Liver (tissue), 9 donors: ENCODE data around the gene SLC38A6. TPM values are rescaled to one million over a fixed set of nuclear protein-coding genes. Genes with fewer than 3 reads are reported as not detected.

Experiments
- DNase-seq: peaks from one replicate; pipeline ENCODE4 v3.0.0-alpha.2; 2017; ENCODE audit warnings: low spot score
- H3K27ac ChIP-seq, 2 donors: one replicate each; pipeline ENCODE4 v1.7.0; 2013; ENCODE audit warnings: inconsistent platforms in 2 of 2, low read length in 2 of 2, control low read depth in 1 of 2, low read depth in 1 of 2, mild to moderate bottlenecking in 1 of 2
- H3K27me3 ChIP-seq, 4 donors: one replicate each; pipeline versions ENCODE4 v1.6.1 to v1.7.0; 2013; ENCODE audit warnings: low read length in 3 of 4, inconsistent platforms in 1 of 4, mild to moderate bottlenecking in 1 of 4, moderate library complexity in 1 of 4; ENCODE audit not compliant: control insufficient read depth in 4 of 4, insufficient read depth in 4 of 4
- H3K36me3 ChIP-seq, 4 donors: one replicate each; pipeline versions ENCODE4 v1.6.1 to v1.7.0; 2013; ENCODE audit warnings: low read length in 3 of 4, mild to moderate bottlenecking in 3 of 4, low read depth in 1 of 4, moderate library complexity in 1 of 4; ENCODE audit not compliant: control insufficient read depth in 4 of 4, insufficient read depth in 3 of 4
- H3K4me1 ChIP-seq, 4 donors: one replicate each; pipeline versions ENCODE4 v1.6.1 to v1.7.0; 2013; ENCODE audit warnings: low read length in 3 of 4, mild to moderate bottlenecking in 3 of 4, moderate library complexity in 1 of 4; ENCODE audit not compliant: control insufficient read depth in 4 of 4, insufficient read depth in 4 of 4
- H3K4me3 ChIP-seq, 3 donors: one replicate each; pipeline versions ENCODE4 v1.6.1 to v1.7.0; 2013; ENCODE audit warnings: low read length in 3 of 3, control low read depth in 1 of 3, low read depth in 1 of 3, mild to moderate bottlenecking in 1 of 3
- H3K9ac ChIP-seq, 2 donors: one replicate each; pipeline ENCODE4 v1.7.0; 2013; ENCODE audit warnings: low read length in 2 of 2, mild to moderate bottlenecking in 2 of 2, moderate library complexity in 2 of 2, control low read depth in 1 of 2, low read depth in 1 of 2
- H3K9me3 ChIP-seq, 4 donors: one replicate each; pipeline versions ENCODE4 v1.6.1 to v1.7.0; 2013; ENCODE audit warnings: low read length in 3 of 4; ENCODE audit not compliant: control insufficient read depth in 4 of 4
- EGR1 ChIP-seq, 2 donors: IDR thresholded peaks; 2 replicates each; pipeline ENCODE4 v1.6.1; 2016 to 2018; ENCODE audit warnings: antibody characterized with exemption in 2 of 2, low read depth in 2 of 2
- FOXA1 ChIP-seq: IDR thresholded peaks from 2 replicates; pipeline ENCODE4 v1.6.1; 2016; ENCODE audit warnings: antibody characterized with exemption
- FOXA2 ChIP-seq: IDR thresholded peaks from 2 replicates; pipeline ENCODE4 v1.6.1; 2016; ENCODE audit warnings: antibody characterized with exemption
- GABPA ChIP-seq, 2 donors: IDR thresholded peaks in 1 of 2; conservative IDR thresholded peaks in 1 of 2; 2 replicates each; pipeline ENCODE4 v1.6.1; 2016; ENCODE audit warnings: antibody characterized with exemption in 2 of 2, mild to moderate bottlenecking in 1 of 2, moderate library complexity in 1 of 2
- HNF4A ChIP-seq, 2 donors: conservative IDR thresholded peaks; 2 replicates each; pipeline ENCODE4 v1.6.1; 2016; ENCODE audit warnings: antibody characterized with exemption in 2 of 2, mild to moderate bottlenecking in 2 of 2
- HNF4G ChIP-seq: IDR thresholded peaks from 2 replicates; pipeline ENCODE4 v1.6.1; 2016; ENCODE audit warnings: antibody characterized with exemption
- JUND ChIP-seq, 2 donors: IDR thresholded peaks; 2 replicates each; pipeline ENCODE4 v1.6.1; 2016; ENCODE audit warnings: antibody characterized with exemption in 2 of 2
- NR2F2 ChIP-seq: IDR thresholded peaks from 2 replicates; pipeline ENCODE4 v1.6.1; 2016; ENCODE audit warnings: antibody characterized with exemption
- RXRA ChIP-seq, 2 donors: IDR thresholded peaks; 2 replicates each; pipeline ENCODE4 v1.6.1; 2017 to 2018; ENCODE audit warnings: antibody characterized with exemption in 2 of 2, mild to moderate bottlenecking in 1 of 2
- SP1 ChIP-seq: IDR thresholded peaks from 2 replicates; pipeline ENCODE4 v1.6.1; 2018; ENCODE audit warnings: antibody characterized with exemption, mild to moderate bottlenecking
- YY1 ChIP-seq: IDR thresholded peaks from 2 replicates; pipeline ENCODE4 v1.6.1; 2016; ENCODE audit warnings: antibody characterized with exemption, mild to moderate bottlenecking
- WGBS: extraction: QIAGEN DNeasy Blood & Tissue Kit; methylation state at CpG from one replicate; pipeline ENCODE4 v1.1.7; 2013; 5-methylcytosine and 5-hydroxymethylcytosine counted together
- polyA plus RNA-seq, 2 donors: library from polyadenylated mRNA; stranded (reverse) in 1 of 2; unstranded in 1 of 2; fragments of 200-250 nt in 1 of 2; fragments of >200 nt in 1 of 2; fragmentation: Nextera tagmentation in 1 of 2; extraction: Ambion mirVana in 1 of 2; gene quantifications; one replicate each; pipeline versions ENCODE4 v1.2.1 to v1.2.3, GENCODE V29; 2013 to 2015
- total RNA-seq, 2 donors: library from RNA; depleted of rRNA; stranded (reverse); fragments of >200 nt; gene quantifications; one replicate each; pipeline ENCODE4 v1.2.3, GENCODE V29; 2014
- TF ChIP-seq, protein P1 (sequence below): IDR thresholded peaks from 2 replicates; pipeline ENCODE4 v1.6.1; 2016; ENCODE audit warnings: antibody characterized with exemption, mild to moderate bottlenecking
- TF ChIP-seq, protein P2 (sequence below): IDR thresholded peaks from 2 replicates; pipeline ENCODE4 v1.6.1; 2016; ENCODE audit warnings: antibody characterized with exemption
- TF ChIP-seq, protein P3 (sequence below): fragments of 150-350 bp; IDR thresholded peaks from 2 replicates; pipeline ENCODE4 v1.5.1; 2017; ENCODE audit warnings: improper control_type of control experiment, low read depth, low read length; ENCODE audit not compliant: missing input control
- TF ChIP-seq, protein P4 (sequence below): IDR thresholded peaks from 2 replicates; pipeline ENCODE4 v1.6.1; 2016; ENCODE audit warnings: antibody characterized with exemption
- TF ChIP-seq, protein P5 (sequence below): IDR thresholded peaks from 2 replicates; pipeline ENCODE4 v1.6.1; 2016; ENCODE audit warnings: antibody characterized with exemption
- donor health status: healthy.
- donor health status: healthy.
- donor health status: healthy.
- donor health status: healthy.
- donor health status: healthy.

The SLC38A6 gene
- total and polyA plus RNA-seq, 4 donors: 2.6 to 10.6 (median 6.4) TPM

DNA sequence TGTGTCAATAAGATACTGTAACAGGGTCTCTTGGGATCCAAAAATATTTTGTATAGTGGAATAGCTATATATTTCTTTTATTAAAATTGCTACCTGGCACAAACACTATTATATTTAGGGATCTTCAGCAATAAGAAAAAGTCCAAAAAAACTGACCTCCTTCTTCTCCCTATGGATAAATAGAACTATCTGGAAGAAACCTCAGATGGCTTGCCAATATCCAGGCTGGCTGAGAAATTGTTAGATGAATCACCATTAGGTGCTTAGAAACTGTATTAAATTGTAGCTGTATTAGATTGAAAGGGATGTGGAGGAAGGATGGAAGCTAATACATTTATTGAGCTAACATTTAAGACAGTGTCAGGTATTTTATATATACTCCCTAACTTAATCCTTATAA lies 66.0 kb downstream of the SLC38A6 start (continued):
- TF ChIP-seq, protein P1, sequence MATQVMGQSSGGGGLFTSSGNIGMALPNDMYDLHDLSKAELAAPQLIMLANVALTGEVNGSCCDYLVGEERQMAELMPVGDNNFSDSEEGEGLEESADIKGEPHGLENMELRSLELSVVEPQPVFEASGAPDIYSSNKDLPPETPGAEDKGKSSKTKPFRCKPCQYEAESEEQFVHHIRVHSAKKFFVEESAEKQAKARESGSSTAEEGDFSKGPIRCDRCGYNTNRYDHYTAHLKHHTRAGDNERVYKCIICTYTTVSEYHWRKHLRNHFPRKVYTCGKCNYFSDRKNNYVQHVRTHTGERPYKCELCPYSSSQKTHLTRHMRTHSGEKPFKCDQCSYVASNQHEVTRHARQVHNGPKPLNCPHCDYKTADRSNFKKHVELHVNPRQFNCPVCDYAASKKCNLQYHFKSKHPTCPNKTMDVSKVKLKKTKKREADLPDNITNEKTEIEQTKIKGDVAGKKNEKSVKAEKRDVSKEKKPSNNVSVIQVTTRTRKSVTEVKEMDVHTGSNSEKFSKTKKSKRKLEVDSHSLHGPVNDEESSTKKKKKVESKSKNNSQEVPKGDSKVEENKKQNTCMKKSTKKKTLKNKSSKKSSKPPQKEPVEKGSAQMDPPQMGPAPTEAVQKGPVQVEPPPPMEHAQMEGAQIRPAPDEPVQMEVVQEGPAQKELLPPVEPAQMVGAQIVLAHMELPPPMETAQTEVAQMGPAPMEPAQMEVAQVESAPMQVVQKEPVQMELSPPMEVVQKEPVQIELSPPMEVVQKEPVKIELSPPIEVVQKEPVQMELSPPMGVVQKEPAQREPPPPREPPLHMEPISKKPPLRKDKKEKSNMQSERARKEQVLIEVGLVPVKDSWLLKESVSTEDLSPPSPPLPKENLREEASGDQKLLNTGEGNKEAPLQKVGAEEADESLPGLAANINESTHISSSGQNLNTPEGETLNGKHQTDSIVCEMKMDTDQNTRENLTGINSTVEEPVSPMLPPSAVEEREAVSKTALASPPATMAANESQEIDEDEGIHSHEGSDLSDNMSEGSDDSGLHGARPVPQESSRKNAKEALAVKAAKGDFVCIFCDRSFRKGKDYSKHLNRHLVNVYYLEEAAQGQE: no peak
- TF ChIP-seq EGR1 (IDR thresholded peaks at IDR 0.05; ENCODE audit: low read depth in 2 of 2) (no peak), JUND (IDR thresholded peaks at IDR 0.05) (no peak), HNF4G (no peak), SP1 (no peak), GABPA (IDR thresholded peaks at IDR 0.05 in 1 of 2, conservative IDR thresholded peaks at IDR 0.05 in 1 of 2) (no peak), NR2F2 (no peak)
- TF ChIP-seq, protein P2, sequence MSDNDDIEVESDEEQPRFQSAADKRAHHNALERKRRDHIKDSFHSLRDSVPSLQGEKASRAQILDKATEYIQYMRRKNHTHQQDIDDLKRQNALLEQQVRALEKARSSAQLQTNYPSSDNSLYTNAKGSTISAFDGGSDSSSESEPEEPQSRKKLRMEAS: no peak

DNA sequence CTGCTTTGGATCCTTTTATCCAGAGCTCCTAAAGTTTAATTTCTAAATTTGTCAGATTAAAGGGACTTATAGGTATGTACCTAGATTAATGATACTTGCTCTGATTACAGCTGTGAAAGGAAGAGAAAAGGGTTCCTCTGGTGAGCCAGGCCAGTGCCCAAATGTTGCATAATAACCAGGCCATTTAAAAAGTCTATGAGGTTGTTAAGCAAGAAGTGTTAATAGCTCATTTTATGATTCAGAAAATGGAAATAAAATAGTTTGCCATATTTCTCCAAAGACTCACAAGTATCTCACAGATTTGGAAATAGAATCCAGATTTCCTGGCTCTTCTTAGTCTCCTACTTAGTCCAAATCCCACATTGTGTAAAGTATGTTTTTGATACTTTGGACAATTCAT lies 67.6 kb downstream of the SLC38A6 start:
- DNase-seq: no peak
- Histone ChIP-seq H3K9me3 (no peaks in the 10 kb centered on the region), H3K36me3 (peaks cover 0 to 2% (median 0%) of the 10 kb centered on the region in 4 donors), H3K4me1 (no peaks in the 10 kb centered on the region), H3K27me3 (no peaks in the 10 kb centered on the region), H3K9ac (no peak overlapping the region), H3K27ac (no peak overlapping the region), H3K4me3 (no peak overlapping the region)
- no peak for TF ChIP-seq EGR1 (IDR thresholded peaks at IDR 0.05; ENCODE audit: low read depth in 2 of 2)
- TF ChIP-seq FOXA2: no peak
- TF ChIP-seq, protein P3, sequence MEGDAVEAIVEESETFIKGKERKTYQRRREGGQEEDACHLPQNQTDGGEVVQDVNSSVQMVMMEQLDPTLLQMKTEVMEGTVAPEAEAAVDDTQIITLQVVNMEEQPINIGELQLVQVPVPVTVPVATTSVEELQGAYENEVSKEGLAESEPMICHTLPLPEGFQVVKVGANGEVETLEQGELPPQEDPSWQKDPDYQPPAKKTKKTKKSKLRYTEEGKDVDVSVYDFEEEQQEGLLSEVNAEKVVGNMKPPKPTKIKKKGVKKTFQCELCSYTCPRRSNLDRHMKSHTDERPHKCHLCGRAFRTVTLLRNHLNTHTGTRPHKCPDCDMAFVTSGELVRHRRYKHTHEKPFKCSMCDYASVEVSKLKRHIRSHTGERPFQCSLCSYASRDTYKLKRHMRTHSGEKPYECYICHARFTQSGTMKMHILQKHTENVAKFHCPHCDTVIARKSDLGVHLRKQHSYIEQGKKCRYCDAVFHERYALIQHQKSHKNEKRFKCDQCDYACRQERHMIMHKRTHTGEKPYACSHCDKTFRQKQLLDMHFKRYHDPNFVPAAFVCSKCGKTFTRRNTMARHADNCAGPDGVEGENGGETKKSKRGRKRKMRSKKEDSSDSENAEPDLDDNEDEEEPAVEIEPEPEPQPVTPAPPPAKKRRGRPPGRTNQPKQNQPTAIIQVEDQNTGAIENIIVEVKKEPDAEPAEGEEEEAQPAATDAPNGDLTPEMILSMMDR: no peak
- no peak for TF ChIP-seq SP1

DNA sequence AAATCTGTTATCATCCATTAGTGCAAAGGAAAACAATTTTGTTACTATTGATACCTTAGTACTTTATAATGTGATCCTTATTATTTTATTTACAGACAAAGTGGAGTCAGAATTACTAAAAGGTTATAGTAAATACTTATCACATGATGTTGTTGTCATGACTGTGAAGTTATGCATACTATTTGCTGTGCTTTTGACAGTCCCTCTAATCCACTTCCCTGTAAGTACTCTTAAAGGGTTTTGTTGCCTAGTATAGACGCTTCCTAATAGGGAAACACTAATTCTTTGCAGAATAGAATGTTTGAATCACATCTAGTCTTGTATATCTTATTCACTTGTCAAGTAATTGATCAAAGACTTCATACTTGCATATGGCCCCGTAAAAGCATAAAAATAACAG lies 69.4 kb downstream of the SLC38A6 start:
- H3K27ac ChIP-seq: no peak overlapping the region
- no peak overlapping the region for H3K9ac ChIP-seq
- H3K36me3 ChIP-seq: peaks cover 0 to 2% (median 0%) of the 10 kb centered on the region in 4 donors
- H3K4me3 ChIP-seq: no peak overlapping the region
- H3K27me3 ChIP-seq: no peaks in the 10 kb centered on the region
- peaks cover 0 to 3% (median 0%) of the 10 kb centered on the region in 4 donors for H3K9me3 ChIP-seq
- DNase-seq: no peak
- no peaks in the 10 kb centered on the region for H3K4me1 ChIP-seq
- 98% methylated on average over 2 of the region's 2 CpGs for WGBS
- TF ChIP-seq, protein P2: no peak
- TF ChIP-seq HNF4G (no peak), YY1 (no peak), RXRA (IDR thresholded peaks at IDR 0.05) (no peak), NR2F2 (no peak), FOXA1 (no peak), SP1 (no peak), GABPA (IDR thresholded peaks at IDR 0.05 in 1 of 2, conservative IDR thresholded peaks at IDR 0.05 in 1 of 2) (no peak), HNF4A (conservative IDR thresholded peaks at IDR 0.05) (no peak)
- TF ChIP-seq, protein P3: no peak
- TF ChIP-seq, protein P4, sequence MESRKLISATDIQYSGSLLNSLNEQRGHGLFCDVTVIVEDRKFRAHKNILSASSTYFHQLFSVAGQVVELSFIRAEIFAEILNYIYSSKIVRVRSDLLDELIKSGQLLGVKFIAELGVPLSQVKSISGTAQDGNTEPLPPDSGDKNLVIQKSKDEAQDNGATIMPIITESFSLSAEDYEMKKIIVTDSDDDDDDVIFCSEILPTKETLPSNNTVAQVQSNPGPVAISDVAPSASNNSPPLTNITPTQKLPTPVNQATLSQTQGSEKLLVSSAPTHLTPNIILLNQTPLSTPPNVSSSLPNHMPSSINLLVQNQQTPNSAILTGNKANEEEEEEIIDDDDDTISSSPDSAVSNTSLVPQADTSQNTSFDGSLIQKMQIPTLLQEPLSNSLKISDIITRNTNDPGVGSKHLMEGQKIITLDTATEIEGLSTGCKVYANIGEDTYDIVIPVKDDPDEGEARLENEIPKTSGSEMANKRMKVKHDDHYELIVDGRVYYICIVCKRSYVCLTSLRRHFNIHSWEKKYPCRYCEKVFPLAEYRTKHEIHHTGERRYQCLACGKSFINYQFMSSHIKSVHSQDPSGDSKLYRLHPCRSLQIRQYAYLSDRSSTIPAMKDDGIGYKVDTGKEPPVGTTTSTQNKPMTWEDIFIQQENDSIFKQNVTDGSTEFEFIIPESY: no peak
- TF ChIP-seq, protein P5, sequence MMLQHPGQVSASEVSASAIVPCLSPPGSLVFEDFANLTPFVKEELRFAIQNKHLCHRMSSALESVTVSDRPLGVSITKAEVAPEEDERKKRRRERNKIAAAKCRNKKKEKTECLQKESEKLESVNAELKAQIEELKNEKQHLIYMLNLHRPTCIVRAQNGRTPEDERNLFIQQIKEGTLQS: no peak
